NCI-H2196 (cell line): ENCODE data around the gene SPEF2.
"Not testable (repeated sequence)": the region's sequence is repeated elsewhere in the genome, so short reads cannot be mapped to it uniquely, and the experiment has no call there.

ENCODE experiments used
- DNase-seq: peaks from one replicate; lab custom pipeline; 2025; ENCODE audit not compliant: unreplicated experiment; lab: John Stamatoyannopoulos, UW

The SPEF2 gene

DNA sequence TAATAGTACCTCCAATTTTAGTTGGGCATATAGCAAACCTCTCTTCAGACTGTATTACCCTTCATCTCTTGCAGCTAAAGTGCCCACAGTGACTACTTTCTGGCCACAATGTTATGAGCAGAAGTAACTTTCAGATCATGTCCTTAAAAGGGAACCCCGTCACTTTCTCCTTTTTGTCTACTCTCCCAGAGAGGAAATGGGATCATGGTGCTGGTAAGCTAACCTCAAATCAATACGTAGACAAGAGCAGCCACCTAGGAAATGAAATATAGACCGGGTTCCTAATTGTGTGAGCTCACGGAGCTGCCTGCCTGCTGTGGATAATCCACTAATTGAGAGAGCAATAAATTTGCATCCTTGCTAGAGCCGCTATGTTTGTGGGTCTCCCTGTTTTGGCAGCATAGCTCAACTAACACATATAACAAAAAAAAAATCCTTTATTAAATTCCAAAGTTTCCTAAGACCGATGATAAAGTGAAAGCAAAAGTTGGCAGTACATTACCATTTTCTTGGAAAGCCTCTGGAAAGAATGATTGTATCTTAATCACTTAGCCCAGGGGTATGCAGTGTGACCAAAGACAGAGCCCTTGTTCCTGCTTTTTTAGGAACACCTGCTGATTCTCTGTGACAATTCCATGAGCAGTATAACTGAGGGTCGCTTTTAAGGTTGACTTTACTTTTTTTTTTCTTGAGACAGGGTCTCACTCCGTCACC lies 233.5 kb downstream of the SPEF2 start:
- no peak for DNase-seq

DNA sequence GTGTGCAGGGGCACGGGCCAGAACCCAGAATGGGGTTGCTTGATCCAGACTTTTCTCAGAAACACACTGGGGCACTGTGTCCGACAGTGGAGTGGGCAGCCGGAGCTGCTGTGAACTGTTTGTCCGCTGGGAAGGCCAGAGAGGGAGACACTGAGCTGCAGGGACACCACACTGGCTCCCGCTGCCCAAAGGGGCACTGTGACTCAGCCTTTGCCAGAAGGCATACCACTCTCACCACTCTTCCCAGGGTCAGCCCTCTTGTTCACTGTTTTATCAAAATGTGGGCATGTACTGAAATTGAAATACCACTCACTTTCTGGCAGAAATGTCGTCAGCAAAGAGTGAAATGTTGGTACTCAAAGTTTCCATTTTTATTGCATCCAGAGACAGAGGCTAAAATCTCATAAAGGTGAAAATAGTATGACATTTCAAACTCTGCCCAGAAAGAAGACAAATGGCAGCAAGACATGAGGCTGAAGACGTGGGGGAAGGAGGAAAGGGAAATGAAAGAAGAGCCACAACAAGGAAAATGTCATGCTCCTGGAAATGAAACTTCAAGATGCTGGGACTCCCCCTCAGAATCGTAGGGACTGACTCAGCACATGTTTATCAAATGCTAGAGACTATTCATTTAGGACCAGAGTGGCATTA lies 234.5 kb downstream of the SPEF2 start:
- no peak for DNase-seq

DNA sequence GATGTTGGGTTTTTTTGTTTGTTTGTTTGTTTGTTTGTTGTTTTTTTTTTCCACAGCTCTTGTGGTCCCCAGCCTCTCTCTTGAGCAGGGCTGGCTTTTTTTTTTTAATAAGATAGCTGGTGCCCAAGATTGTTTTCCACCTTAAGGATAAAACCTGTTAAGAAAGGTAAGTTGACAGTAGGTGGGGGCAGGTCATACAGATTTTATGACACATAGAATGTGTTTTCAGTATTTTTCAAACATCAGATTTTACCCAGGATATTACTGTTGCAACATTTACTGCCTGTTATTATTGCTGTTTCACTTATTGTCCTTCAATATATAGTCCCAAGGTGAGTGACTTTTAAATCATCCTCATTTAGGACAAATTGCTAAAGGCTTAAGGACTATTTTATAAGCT lies 235.1 kb downstream of the SPEF2 start:
- DNase-seq = no peak

DNA sequence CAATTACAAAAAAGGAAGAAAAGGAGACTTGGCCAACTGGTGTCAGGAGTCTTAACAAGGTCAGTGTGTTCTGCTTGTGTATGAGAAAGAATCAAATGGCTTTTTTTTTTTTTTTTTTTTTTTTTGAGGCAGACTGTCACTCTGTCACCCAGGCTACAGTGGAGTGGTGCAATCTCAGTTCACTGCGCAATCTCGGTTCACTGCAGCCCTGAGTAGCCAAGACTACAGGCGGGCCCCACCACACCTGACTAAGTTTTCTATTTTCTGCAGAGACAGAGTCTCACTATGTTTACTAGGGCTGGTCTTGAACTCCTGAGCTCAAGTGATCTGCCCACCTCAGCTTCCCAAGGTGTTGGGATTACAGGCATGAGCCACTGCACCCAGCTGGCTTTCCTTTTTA lies 236.0 kb downstream of the SPEF2 start:
- no peak for DNase-seq

DNA sequence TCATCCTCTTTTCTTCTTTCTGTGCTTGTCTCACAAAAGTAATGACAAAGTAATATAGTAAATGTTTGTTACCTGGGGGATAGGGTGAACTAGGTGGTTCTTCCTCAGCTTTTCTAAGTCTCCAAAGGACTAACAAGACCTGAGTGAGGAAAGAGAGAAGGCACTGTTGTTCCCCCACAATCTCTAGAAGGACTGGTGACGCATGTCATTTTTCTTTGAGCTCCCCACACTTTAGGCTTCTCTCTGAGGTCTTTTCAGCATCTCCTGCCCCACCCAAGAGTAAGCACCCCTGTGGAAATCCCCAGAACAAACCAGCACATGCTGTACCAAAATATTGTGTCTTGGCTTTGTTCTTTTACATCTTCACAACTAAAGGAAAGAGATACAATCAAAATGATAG lies 236.6 kb downstream of the SPEF2 start:
- DNase-seq = no peak

DNA sequence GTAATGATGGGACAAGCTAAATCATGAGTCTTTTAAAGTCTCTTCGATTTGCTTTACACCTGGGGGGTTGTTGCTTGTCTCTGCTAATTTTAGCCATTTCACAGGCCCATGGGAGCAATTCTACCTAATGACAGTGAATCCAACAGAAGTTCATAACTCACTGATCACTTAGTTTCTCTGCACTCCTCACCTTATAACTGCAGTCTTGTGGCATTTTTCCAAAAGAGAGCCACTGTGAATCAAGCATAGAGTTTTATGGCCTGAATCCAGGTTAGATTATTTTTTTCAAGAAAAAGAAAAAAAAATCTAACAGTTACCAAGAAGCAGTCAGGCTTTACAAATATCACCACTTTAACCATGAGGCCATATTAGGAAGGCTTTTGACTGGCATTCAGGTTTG lies 237.5 kb downstream of the SPEF2 start:
- DNase-seq = no peak

DNA sequence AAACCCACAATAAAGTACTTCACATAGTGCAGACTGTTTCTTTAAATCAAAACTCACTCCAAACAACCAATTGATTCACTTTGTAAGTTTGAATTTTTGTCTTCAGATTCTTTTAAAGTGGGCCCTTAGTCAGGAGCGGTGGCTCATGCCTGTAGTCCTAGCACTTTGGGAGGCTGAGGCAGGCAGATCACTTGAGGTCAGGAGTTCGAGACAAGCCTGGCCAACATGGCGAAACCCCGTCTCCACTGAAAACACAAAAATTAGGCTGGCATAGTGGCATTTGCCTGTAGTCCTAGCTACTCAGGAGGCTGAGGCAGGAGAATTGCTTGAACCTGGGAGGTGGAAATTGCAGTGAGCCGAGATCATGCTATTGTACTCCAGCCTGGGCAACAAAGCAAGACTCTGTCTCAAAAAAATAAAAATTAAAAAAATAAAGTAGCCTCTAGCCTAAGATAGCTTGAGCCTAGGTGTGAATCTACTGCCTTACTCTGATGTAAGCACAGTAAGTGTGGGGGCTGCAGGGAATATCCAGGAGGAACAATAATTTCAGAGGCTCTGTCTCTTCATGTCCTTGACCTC lies 238.6 kb downstream of the SPEF2 start:
- DNase-seq = not testable (repeated sequence)

DNA sequence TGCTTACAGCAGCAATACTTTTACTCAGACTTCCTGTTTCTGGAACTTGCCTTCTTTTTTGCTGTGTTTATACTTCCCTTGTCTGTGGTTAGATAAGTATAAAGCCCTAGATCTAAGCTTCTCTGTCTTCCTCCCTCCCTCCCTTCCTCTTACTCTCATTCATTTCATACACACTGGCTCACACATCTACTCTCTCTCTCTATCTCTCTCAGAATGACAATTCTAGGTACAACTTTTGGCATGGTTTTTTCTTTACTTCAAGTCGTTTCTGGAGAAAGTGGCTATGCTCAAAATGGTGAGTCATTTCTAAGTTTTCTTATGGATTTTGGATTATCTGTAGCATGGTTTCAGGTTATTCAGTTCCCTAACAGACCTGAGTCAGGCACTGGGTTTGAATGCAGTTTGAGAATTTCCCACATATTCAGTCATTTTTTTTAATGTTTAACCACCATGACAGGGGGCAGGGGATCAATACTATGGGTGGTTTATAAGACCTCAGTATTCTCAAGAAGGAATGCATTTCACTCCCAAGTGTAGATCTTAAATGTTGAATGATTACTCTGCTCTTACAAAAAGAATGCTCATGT lies 239.2 kb downstream of the SPEF2 start, which contains the start of gene IL7R:
TSS of gene IL7R (plus strand) at position 127 of the 587 bp plus-strand sequence. CDS start at position 214, 87 bp downstream.
- no peak for DNase-seq

DNA sequence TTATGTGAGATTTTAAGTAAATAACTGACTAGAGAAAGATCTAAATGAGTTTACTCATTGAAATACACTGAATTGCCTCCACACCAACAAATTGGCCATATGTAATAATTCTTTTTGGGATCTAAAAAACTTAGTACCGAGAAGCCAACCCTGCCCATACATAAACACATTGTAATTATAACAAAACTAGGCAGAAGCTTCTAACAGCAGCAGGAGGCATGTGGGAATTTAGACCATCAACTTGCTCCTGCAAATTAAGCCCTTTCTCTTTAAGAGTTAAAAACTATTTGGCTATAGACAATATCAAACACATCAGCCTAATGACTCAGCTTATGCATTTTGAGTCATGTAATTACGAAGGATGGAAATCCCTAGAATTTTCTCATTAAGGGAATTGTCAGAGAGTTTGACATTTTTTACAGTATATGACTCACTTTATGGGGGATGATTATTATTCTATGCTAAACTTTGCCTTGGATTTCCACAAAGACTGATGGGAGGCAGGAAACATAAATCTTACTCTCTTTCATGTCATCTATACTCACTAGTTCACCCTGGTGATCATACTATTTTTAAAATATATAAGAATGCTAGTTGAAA lies 240.0 kb downstream of the SPEF2 start:
- no peak for DNase-seq

DNA sequence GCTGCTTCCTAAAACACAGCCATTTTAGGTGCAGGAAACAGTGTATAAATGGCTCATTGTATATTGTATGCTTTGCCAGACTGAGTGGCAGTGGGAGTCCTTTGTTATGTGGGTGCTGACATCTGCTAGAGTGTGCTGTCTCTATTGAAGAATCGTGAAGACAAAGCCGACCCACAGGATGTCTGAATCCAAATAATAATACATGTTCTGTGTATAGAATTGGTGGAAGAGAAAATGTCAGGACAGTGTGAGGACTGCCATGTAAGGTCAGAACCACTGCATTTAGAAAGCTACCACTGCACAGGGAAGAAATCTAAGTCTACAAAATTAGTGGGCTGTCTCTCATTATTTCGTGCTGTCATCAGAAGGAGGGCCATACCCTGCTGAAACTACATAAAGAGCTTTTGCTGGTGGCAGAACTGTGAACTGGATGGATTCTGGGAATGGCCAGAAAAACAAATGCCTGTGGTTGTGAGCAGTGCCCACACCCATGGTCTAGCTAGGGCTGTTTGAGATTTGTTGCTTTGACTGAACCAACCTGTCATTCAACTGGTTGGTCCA lies 241.5 kb downstream of the SPEF2 start:
- no peak for DNase-seq

DNA sequence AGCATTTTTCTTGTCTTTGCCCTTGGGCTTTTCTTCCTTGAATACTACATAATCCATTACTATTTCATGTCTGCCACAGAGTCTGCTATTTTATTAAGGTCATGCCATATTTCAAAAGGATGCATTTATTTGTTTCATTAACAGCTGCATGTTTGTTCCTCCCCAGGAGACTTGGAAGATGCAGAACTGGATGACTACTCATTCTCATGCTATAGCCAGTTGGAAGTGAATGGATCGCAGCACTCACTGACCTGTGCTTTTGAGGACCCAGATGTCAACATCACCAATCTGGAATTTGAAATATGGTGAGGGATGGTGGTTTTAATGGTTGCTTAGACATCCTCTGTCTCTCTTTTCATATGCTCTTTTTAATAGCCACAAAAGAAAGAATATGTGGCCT lies 243.0 kb downstream of the SPEF2 start:
- no peak for DNase-seq

DNA sequence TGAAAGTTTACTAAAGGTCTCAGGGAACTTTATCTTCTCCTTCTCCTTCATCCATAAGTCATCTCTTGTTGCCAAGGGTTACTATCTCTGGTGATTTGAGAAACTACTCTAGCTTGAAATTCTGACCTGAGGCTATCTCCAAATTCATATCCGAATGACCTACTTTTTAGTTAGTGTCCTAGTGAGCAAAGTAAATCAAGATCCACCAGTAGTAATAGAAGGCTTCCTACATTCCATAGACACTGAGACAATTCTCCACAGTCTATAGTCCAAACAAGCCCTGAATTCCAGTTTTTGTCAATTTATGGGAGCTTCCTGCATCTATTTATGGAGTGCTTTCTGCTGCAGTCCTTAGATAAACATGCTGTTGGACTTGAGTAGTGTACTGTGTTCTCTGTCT lies 244.1 kb downstream of the SPEF2 start:
- DNase-seq = no peak

DNA sequence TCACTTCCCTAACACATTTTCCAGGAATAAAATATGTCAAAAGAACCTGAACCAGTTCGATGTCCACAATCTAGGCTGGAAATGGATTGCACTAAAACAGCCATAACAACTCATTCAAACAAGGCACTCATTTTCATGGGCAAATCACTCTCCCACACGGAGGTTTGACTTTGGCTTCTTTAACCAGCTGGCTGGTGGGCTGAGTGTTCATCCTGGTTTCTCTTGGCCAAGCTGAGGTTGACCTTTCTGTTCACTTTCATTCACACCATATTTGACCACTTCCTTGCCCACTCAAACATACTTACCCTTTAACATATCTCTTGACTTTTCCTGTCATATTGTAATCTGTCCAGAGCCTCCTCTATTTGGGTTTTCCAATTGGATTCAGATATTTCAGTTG lies 244.5 kb downstream of the SPEF2 start:
- DNase-seq = no peak

DNA sequence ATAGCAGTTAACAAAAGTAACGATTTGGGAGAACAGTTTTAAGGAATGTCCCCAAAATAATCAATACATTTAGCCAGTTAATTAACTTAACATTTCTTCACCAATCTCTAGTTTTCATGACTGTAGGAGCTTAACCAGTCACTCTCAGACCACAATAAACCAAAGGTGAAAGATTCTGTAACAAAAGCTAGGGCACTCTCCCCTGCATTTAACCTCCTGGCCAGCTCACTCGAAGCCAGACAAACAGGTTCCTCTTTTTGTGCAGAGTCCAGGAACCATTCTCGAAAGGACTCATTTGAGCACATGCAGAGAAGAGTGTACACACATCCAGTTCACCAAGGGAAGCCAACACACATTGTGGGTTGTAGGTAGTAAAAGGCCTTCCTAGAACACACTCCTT lies 245.5 kb downstream of the SPEF2 start:
- DNase-seq = no peak
